ENCODE results near the gene NFATC2. TPM values are rescaled to one million over a fixed set of nuclear protein-coding genes. Genes with fewer than 3 reads are reported as not detected.

NFATC2 gene
- total RNA-seq, 1 experiment from 2014 or later = 5.0 TPM

DNA sequence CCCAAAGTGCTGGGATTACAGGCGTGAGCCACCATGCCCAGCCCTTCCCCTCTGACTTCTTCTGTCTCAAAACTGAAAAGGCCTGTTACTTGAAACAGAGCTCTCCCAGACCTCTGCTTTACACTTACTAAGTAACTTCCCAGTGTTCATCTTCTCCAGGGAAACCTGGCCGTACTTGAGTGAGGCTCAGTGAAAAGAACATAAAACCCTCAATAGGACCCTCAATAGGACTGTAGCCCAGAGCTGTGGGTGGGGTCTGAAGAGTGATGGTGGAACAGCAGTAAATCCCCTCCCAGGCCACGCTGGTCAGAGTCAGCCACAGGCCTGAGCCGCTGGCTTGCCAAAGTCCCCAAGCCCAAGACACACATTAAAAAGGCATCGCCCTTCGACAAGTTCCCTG, 145.4 kb downstream of the NFATC2 start:
- intact Hi-C loops (cut with micrococcal nuclease) = no loop called here
- RAD21 ChIA-PET (ENCODE audit: low non-redundant PET in 1 of 2, low total read pairs in 2 of 2, uncharacterized antibody in 2 of 2, unreplicated experiment in 2 of 2) = no interaction called here
- CTCF ChIA-PET = no interaction called here
- H3K4me3 ChIP-seq (replicated peaks in 1 of 2; ENCODE audit: low read depth in 1 of 2, low read length in 2 of 2) = no peak overlapping the region
- TF ChIP-seq EZH2phosphoT487 (IDR thresholded peaks at IDR 0.05; ENCODE audit: borderline replicate concordance) (no peak), YY1 (IDR thresholded peaks at IDR 0.05; ENCODE audit: extremely low read depth, insufficient replicate concordance, low read depth, low read length) (no peak), ZNF274 (IDR thresholded peaks at IDR 0.05; ENCODE audit: low read depth, low read length) (no peak), SRF (IDR thresholded peaks at IDR 0.05; ENCODE audit: low read depth) (no peak), JUND (IDR thresholded peaks at IDR 0.05) (no peak), CEBPB (IDR thresholded peaks at IDR 0.05; ENCODE audit: low read depth) (no peak)
- TF ChIP-seq, protein P1, sequence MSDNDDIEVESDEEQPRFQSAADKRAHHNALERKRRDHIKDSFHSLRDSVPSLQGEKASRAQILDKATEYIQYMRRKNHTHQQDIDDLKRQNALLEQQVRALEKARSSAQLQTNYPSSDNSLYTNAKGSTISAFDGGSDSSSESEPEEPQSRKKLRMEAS (IDR thresholded peaks at IDR 0.05) = no peak
- POLR2A ChIA-PET = no interaction called here
- BruUV-seq (replicated peaks) = no TSS peak
- no peaks in the 10 kb centered on the region for H3K79me2 ChIP-seq (ENCODE audit: insufficient read depth, low read length)
- no peaks in the 10 kb centered on the region for H4K20me1 ChIP-seq (ENCODE audit: insufficient read depth)
- no peak overlapping the region for H3K27ac ChIP-seq (ENCODE audit: low read depth, low read length)
- no peak overlapping the region for H3K4me2 ChIP-seq (ENCODE audit: low read length)
- no peaks in the 10 kb centered on the region for H3K27me3 ChIP-seq (ENCODE audit: insufficient read depth, low read length)
- no peaks in the 10 kb centered on the region for H3K9me2 ChIP-seq (ENCODE audit: insufficient read depth)
- no peak for ATAC-seq
- no peaks in the 10 kb centered on the region for H3K4me1 ChIP-seq (ENCODE audit: control insufficient read depth in 1 of 2, insufficient read depth in 2 of 2, low read length in 2 of 2)
- H3K9ac ChIP-seq (ENCODE audit: low read length) = no peak overlapping the region
- no peak for DNase-seq (ENCODE audit: low read depth, low spot score)
- H3K36me3 ChIP-seq (ENCODE audit: control insufficient read depth in 1 of 2, insufficient read depth in 2 of 2, low read length in 2 of 2) = no peaks in the 10 kb centered on the region
- no peak overlapping the region for H2AFZ ChIP-seq (ENCODE audit: low read depth, low read length, poor library complexity, severe bottlenecking)
- H3K9me3 ChIP-seq (ENCODE audit: control insufficient read depth in 1 of 2, insufficient read depth in 1 of 2, low read depth in 1 of 2, low read length in 2 of 2) = no peaks in the 10 kb centered on the region

DNA sequence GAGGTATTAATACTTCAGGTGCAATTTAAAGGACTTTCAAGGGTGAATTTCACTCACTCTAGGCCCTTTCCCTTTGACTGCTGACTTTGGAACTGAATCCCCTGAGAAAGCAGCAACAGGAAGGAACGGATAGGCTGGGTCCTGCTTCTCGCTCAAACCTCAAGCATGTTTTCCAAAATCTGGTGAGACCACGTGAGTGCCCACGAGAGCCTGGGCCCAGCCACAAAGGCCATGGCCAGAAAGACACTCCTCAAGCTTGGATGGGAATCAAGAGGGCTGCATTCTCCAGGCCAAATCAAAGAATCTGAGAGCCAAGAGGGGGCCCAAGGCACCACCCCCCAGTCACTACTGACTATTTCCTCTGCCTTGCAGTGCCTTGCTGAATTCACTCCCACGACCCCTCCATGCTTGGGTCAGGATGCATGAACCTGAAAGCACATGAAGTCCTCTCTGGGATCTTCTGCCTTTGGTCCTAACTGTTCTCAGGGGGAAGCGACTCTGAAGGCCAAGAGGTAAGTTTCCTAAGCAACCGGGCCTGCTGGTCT, 146.1 kb downstream of the NFATC2 start:
- Histone ChIP-seq H4K20me1 (ENCODE audit: insufficient read depth) (no peaks in the 10 kb centered on the region), H2AFZ (ENCODE audit: low read depth, low read length, poor library complexity, severe bottlenecking) (no peak overlapping the region), H3K9me2 (ENCODE audit: insufficient read depth) (no peaks in the 10 kb centered on the region), H3K4me3 (replicated peaks in 1 of 2; ENCODE audit: low read depth in 1 of 2, low read length in 2 of 2) (no peak overlapping the region), H3K4me1 (ENCODE audit: control insufficient read depth in 1 of 2, insufficient read depth in 2 of 2, low read length in 2 of 2) (no peaks in the 10 kb centered on the region), H3K36me3 (ENCODE audit: control insufficient read depth in 1 of 2, insufficient read depth in 2 of 2, low read length in 2 of 2) (no peaks in the 10 kb centered on the region), H3K27ac (ENCODE audit: low read depth, low read length) (no peak overlapping the region), H3K79me2 (ENCODE audit: insufficient read depth, low read length) (no peaks in the 10 kb centered on the region), H3K9ac (ENCODE audit: low read length) (no peak overlapping the region), H3K9me3 (ENCODE audit: control insufficient read depth in 1 of 2, insufficient read depth in 1 of 2, low read depth in 1 of 2, low read length in 2 of 2) (no peaks in the 10 kb centered on the region), H3K4me2 (ENCODE audit: low read length) (no peak overlapping the region), H3K27me3 (ENCODE audit: insufficient read depth, low read length) (no peaks in the 10 kb centered on the region)
- no TSS peak for BruUV-seq (replicated peaks)
- ATAC-seq (no peak), DNase-seq (ENCODE audit: low read depth, low spot score) (no peak)
- ChIA-PET POLR2A (no interaction called here), RAD21 (ENCODE audit: low non-redundant PET in 1 of 2, low total read pairs in 2 of 2, uncharacterized antibody in 2 of 2, unreplicated experiment in 2 of 2) (no interaction called here), CTCF (interaction anchor here (1.2 kb wide), 1 partner anchor 10 kb away, joined by 4 read pairs; no protein-coding TSS in a partner anchor)
- intact Hi-C loops (cut with micrococcal nuclease) = no loop called here
- TF ChIP-seq JUND (IDR thresholded peaks at IDR 0.05) = no peak
- TF ChIP-seq, protein P2, sequence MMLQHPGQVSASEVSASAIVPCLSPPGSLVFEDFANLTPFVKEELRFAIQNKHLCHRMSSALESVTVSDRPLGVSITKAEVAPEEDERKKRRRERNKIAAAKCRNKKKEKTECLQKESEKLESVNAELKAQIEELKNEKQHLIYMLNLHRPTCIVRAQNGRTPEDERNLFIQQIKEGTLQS (IDR thresholded peaks at IDR 0.05) = no peak
- TF ChIP-seq YY1 (IDR thresholded peaks at IDR 0.05; ENCODE audit: extremely low read depth, insufficient replicate concordance, low read depth, low read length) = no peak
- TF ChIP-seq, protein P3, sequence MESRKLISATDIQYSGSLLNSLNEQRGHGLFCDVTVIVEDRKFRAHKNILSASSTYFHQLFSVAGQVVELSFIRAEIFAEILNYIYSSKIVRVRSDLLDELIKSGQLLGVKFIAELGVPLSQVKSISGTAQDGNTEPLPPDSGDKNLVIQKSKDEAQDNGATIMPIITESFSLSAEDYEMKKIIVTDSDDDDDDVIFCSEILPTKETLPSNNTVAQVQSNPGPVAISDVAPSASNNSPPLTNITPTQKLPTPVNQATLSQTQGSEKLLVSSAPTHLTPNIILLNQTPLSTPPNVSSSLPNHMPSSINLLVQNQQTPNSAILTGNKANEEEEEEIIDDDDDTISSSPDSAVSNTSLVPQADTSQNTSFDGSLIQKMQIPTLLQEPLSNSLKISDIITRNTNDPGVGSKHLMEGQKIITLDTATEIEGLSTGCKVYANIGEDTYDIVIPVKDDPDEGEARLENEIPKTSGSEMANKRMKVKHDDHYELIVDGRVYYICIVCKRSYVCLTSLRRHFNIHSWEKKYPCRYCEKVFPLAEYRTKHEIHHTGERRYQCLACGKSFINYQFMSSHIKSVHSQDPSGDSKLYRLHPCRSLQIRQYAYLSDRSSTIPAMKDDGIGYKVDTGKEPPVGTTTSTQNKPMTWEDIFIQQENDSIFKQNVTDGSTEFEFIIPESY (IDR thresholded peaks at IDR 0.05; ENCODE audit: extremely low read depth, insufficient replicate concordance, low read length) = no peak
- no peak for TF ChIP-seq ZFX (IDR thresholded peaks at IDR 0.05)
- no peak for TF ChIP-seq POLR2AphosphoS5 (IDR thresholded peaks at IDR 0.05; ENCODE audit: low read depth, low read length)
- TF ChIP-seq, protein P4, sequence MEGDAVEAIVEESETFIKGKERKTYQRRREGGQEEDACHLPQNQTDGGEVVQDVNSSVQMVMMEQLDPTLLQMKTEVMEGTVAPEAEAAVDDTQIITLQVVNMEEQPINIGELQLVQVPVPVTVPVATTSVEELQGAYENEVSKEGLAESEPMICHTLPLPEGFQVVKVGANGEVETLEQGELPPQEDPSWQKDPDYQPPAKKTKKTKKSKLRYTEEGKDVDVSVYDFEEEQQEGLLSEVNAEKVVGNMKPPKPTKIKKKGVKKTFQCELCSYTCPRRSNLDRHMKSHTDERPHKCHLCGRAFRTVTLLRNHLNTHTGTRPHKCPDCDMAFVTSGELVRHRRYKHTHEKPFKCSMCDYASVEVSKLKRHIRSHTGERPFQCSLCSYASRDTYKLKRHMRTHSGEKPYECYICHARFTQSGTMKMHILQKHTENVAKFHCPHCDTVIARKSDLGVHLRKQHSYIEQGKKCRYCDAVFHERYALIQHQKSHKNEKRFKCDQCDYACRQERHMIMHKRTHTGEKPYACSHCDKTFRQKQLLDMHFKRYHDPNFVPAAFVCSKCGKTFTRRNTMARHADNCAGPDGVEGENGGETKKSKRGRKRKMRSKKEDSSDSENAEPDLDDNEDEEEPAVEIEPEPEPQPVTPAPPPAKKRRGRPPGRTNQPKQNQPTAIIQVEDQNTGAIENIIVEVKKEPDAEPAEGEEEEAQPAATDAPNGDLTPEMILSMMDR (IDR thresholded peaks at IDR 0.05 in 2 of 3, conservative IDR thresholded peaks at IDR 0.05 in 1 of 3; ENCODE audit: borderline replicate concordance in 1 of 3, insufficient read depth in 1 of 3, low read depth in 2 of 3, low read length in 2 of 3) = no peak
- TF ChIP-seq TCF7L2 (IDR thresholded peaks at IDR 0.05; ENCODE audit: borderline replicate concordance, extremely low read depth, insufficient read depth, insufficient read length) = no peak
- TF ChIP-seq SRF (IDR thresholded peaks at IDR 0.05; ENCODE audit: low read depth) = no peak
- TF ChIP-seq CBX3 (IDR thresholded peaks at IDR 0.05; ENCODE audit: low read depth) = no peak
- TF ChIP-seq EZH2phosphoT487 (IDR thresholded peaks at IDR 0.05; ENCODE audit: borderline replicate concordance) = no peak
- TF ChIP-seq ELF1 (IDR thresholded peaks at IDR 0.05; ENCODE audit: borderline replicate concordance, low read depth) = no peak
- TF ChIP-seq RAD21 (IDR thresholded peaks at IDR 0.05; ENCODE audit: low read depth) = no peak
- no peak for TF ChIP-seq SIN3A (IDR thresholded peaks at IDR 0.05; ENCODE audit: low read depth)

All from HCT116 (cell line).